ENCODE data around the gene HBG1. TPM values are rescaled to one million over a fixed set of nuclear protein-coding genes. Genes with fewer than 3 reads are reported as not detected.

Gene HBG1
- total RNA-seq, 4 donors from 2014 or later, result not detected

DNA sequence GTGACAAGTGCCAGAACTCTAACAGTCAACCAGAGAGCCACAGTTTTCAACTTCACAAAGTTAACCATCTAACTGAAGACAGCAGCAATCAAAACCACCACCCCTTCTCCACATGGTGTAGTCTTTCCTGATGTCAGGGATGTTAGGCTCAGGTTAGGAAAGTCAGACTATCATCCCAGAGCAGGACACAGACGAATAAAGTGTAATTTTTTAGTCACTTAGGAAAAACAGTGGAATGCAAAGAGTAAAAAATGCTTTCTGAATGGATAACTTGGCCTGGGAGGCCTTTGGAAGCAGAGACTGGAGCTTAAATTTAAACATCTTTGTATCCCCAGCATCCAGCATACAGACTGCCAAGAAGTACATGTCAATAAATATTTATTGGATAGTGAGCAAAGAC is 36.7 kb upstream of the HBG1 start:
- TF ChIP-seq, protein P1, sequence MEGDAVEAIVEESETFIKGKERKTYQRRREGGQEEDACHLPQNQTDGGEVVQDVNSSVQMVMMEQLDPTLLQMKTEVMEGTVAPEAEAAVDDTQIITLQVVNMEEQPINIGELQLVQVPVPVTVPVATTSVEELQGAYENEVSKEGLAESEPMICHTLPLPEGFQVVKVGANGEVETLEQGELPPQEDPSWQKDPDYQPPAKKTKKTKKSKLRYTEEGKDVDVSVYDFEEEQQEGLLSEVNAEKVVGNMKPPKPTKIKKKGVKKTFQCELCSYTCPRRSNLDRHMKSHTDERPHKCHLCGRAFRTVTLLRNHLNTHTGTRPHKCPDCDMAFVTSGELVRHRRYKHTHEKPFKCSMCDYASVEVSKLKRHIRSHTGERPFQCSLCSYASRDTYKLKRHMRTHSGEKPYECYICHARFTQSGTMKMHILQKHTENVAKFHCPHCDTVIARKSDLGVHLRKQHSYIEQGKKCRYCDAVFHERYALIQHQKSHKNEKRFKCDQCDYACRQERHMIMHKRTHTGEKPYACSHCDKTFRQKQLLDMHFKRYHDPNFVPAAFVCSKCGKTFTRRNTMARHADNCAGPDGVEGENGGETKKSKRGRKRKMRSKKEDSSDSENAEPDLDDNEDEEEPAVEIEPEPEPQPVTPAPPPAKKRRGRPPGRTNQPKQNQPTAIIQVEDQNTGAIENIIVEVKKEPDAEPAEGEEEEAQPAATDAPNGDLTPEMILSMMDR (IDR thresholded peaks at IDR 0.05), result no peak
- TF ChIP-seq POLR2A (IDR thresholded peaks at IDR 0.05), result no peak
- WGBS, 2 donors, result 11 to 14% methylated on average over 1 of the region's 1 CpG

DNA sequence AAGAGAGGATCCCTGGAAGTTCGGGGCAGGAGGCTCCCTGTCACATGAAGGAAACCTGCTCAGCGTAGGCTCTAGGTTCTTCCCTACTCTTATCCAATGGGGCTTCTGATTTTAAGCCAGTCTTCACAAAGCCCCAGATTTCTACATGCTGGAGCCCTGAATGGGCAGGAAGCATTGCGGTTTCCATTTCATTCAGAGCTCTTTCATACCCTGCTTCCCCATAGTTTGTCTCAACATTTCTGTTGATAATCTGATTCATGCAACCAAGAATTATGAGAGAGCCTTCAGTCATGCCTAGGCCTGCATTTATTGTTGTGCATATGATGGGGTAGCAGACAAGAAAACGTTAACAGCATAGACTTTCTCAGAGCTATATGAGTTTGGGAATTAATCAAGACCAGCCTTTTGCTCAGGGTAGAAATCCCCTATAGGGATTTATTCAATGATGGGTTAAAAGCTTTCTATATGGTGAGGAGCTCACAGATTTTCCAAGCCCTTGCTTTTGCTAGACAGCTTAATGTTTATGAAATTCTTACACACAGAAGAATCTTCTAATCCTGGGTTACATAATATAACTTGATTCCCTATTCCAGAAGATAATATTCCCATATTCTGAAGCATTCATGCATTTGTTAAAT is 36.2 kb upstream of the HBG1 start:
- intact Hi-C loops (cut with DNase I), result no loop called here
- TF ChIP-seq, protein P1 (IDR thresholded peaks at IDR 0.05), result no peak
- no peak for TF ChIP-seq POLR2A (IDR thresholded peaks at IDR 0.05)
- Histone ChIP-seq H3K36me3 (no peaks in the 10 kb centered on the region), H3K9me3 (no peaks in the 10 kb centered on the region), H3K4me3 (no peak overlapping the region), H3K27me3 (no peaks in the 10 kb centered on the region), H3K4me1 (peaks cover 0 to 1% (median 0%) of the 10 kb centered on the region in 3 donors), H3K27ac (no peak overlapping the region)
- no peak for DNase-seq
- 43 to 61% methylated on average over 4 of the region's 4 CpGs for WGBS, 2 donors

More for the DNA sequence above, 36.7 kb upstream of the HBG1 start:
- intact Hi-C loops (cut with DNase I), result no loop called here
- no peaks in the 10 kb centered on the region for H3K27me3 ChIP-seq
- no peak for DNase-seq
- no peak overlapping the region for H3K4me3 ChIP-seq
- no peaks in the 10 kb centered on the region for H3K4me1 ChIP-seq
- H3K27ac ChIP-seq, result no peak overlapping the region
- H3K36me3 ChIP-seq, result no peaks in the 10 kb centered on the region
- H3K9me3 ChIP-seq, result no peaks in the 10 kb centered on the region

DNA sequence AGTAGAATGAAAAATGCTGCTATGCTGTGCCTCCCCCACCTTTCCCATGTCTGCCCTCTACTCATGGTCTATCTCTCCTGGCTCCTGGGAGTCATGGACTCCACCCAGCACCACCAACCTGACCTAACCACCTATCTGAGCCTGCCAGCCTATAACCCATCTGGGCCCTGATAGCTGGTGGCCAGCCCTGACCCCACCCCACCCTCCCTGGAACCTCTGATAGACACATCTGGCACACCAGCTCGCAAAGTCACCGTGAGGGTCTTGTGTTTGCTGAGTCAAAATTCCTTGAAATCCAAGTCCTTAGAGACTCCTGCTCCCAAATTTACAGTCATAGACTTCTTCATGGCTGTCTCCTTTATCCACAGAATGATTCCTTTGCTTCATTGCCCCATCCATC is 35.0 kb upstream of the HBG1 start:
- WGBS, 2 donors, result 54 to 80% methylated on average over 2 of the region's 2 CpGs
- DNase-seq, result no peak
- no peaks in the 10 kb centered on the region for H3K27me3 ChIP-seq

DNA sequence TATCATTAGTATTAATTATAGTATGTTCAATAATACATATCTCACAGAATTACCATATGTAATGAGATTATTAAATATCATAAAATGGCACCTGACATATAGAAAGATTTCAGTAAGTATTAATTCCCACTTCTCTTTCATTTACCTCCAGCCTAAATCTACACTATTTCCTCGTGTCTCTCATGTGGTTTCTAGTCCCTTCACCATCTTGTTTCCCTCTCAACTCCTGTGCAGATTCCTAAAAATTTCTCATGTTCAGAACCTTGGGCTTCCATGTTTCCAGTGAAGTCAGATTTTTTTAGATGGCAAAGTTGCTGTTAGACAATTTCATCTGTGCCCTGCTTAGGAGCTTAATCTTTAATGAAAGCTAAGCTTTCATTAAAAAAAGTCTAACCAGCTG is 34.2 kb upstream of the HBG1 start:
- H3K27me3 ChIP-seq, result no peaks in the 10 kb centered on the region
- H3K4me1 ChIP-seq, result peaks cover 0 to 6% (median 0%) of the 10 kb centered on the region in 3 donors
- 61 to 63% methylated on average over 1 of the region's 1 CpG for WGBS, 2 donors
- TF ChIP-seq, protein P1 (IDR thresholded peaks at IDR 0.05), result no peak
- no peak for TF ChIP-seq POLR2A (IDR thresholded peaks at IDR 0.05)
- no peak overlapping the region for H3K4me3 ChIP-seq
- no peaks in the 10 kb centered on the region for H3K9me3 ChIP-seq
- H3K27ac ChIP-seq, result no peak overlapping the region
- intact Hi-C loops (cut with DNase I), result no loop called here
- no peaks in the 10 kb centered on the region for H3K36me3 ChIP-seq
- no peak for DNase-seq

More for the DNA sequence above, 35.0 kb upstream of the HBG1 start:
- Histone ChIP-seq H3K36me3 (no peaks in the 10 kb centered on the region), H3K4me1 (peaks cover 0 to 6% (median 0%) of the 10 kb centered on the region in 3 donors), H3K4me3 (no peak overlapping the region), H3K9me3 (no peaks in the 10 kb centered on the region), H3K27ac (no peak overlapping the region)
- intact Hi-C loops (cut with DNase I), result no loop called here
- TF ChIP-seq, protein P1 (IDR thresholded peaks at IDR 0.05), result no peak
- no peak for TF ChIP-seq POLR2A (IDR thresholded peaks at IDR 0.05)

DNA sequence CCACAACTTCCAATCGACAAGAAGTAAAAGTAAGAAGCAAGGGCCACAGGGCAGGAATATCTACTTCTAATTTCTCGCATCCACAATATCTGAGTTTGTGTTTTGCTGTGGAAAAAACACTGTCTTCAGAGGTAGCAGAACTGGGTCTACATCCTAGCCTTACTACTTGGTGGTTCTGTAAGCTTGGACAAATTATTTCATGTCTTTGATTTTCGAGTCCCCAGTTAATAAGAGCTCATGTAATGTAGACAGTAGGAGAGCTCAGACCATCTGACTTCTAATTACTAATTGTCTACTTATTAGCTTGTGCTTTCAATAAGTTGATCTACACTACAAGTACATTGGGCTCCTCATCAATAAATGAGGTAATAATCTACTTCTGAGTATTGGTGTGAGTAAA is 33.4 kb upstream of the HBG1 start:
- H3K27me3 ChIP-seq, result no peaks in the 10 kb centered on the region
- no peak overlapping the region for H3K27ac ChIP-seq
- no peak for DNase-seq
- no peak overlapping the region for H3K4me3 ChIP-seq
- no peaks in the 10 kb centered on the region for H3K36me3 ChIP-seq
- peaks cover 0 to 6% (median 0%) of the 10 kb centered on the region in 3 donors for H3K4me1 ChIP-seq
- intact Hi-C loops (cut with DNase I), result no loop called here
- no peaks in the 10 kb centered on the region for H3K9me3 ChIP-seq
- TF ChIP-seq, protein P1 (IDR thresholded peaks at IDR 0.05), result no peak
- TF ChIP-seq POLR2A (IDR thresholded peaks at IDR 0.05), result no peak
- 60 to 69% methylated on average over 3 of the region's 3 CpGs for WGBS, 2 donors

All from esophagus squamous epithelium (tissue), 5 donors.